WTC11 (cell line): Measurements from ENCODE around the gene MSI2. TPM values are rescaled to one million over a fixed set of nuclear protein-coding genes. Genes with fewer than 3 reads are reported as not detected.
"Not testable (repeated sequence)": the region's sequence is repeated elsewhere in the genome, so short reads cannot be mapped to it uniquely, and the experiment has no call there.

Source experiments
- ATAC-seq: fragments of 200-7000 bp; cut with Tn5 transposase; 2 replicates; pipeline ENCODE4 v1.10.0; 2021; ENCODE audit warnings: mild to moderate bottlenecking, moderate library complexity
- CTCF ChIA-PET: fragments of 300-600 bp; sonication (Branson Sonifier 250); formaldehyde crosslinking; loops from one replicate; lab custom pipeline; 2021; ENCODE audit warnings: antibody characterized with exemption; lab: Charles Lee
- POLR2A ChIA-PET: fragments of 350-600 bp; sonication (Branson Sonifier 250); formaldehyde crosslinking; loops from one replicate; lab custom pipeline; 2021; ENCODE audit warnings: antibody characterized with exemption; lab: Charles Lee
- DNase-seq: peaks from one replicate; pipeline ENCODE4 v3.0.0; 2021; ENCODE audit warnings: low spot score
- H3K27ac Mint-ChIP-seq: 2 replicates; pipeline ENCODE4 v1.8.0; 2021; ENCODE audit warnings: mixed read lengths
- H3K27me3 Mint-ChIP-seq: 2 replicates; pipeline ENCODE4 v1.8.0; 2021; ENCODE audit warnings: low read depth, mild to moderate bottlenecking, moderate library complexity, mixed read lengths
- H3K36me3 Mint-ChIP-seq: 2 replicates; pipeline ENCODE4 v1.8.0; 2021; ENCODE audit warnings: mixed read lengths
- H3K4me1 Mint-ChIP-seq: 2 replicates; pipeline ENCODE4 v1.8.0; 2022; ENCODE audit warnings: mixed read lengths
- H3K4me3 Mint-ChIP-seq: 2 replicates; pipeline ENCODE4 v1.8.0; 2021; ENCODE audit warnings: mild to moderate bottlenecking, moderate library complexity, mixed read lengths
- H3K9me3 Mint-ChIP-seq: 2 replicates; pipeline ENCODE4 v1.8.0; 2021; ENCODE audit warnings: mixed read lengths
- CREM ChIP-seq: sonication (generic); formaldehyde crosslinking; IDR thresholded peaks from 2 replicates; pipeline ENCODE4 v1.8.1; 2022; ENCODE audit warnings: mild to moderate bottlenecking, missing genetic modification reagents, moderate library complexity
- ESRRA ChIP-seq: sonication (generic); formaldehyde crosslinking; IDR thresholded peaks from 2 replicates; pipeline ENCODE4 v1.8.1; 2022; ENCODE audit warnings: mild to moderate bottlenecking, missing genetic modification reagents, borderline replicate concordance
- MXD4 ChIP-seq: fragments of 250-450 bp; sonication (Bioruptor Pico); IDR thresholded peaks from 2 replicates; pipeline ENCODE4 v1.8.0; 2021; ENCODE audit warnings: mild to moderate bottlenecking, moderate library complexity, borderline replicate concordance
- NFYB ChIP-seq: sonication (generic); formaldehyde crosslinking; conservative IDR thresholded peaks from 2 replicates; pipeline ENCODE4 v1.8.0; 2022; ENCODE audit warnings: low read depth, missing genetic modification reagents
- OVOL2 ChIP-seq: fragments of 250-450 bp; sonication (Bioruptor Pico); IDR thresholded peaks from 2 replicates; pipeline ENCODE4 v1.9.0; 2021; ENCODE audit warnings: mild to moderate bottlenecking, borderline replicate concordance
- PRDM15 ChIP-seq: sonication (generic); formaldehyde crosslinking; IDR thresholded peaks from 2 replicates; pipeline ENCODE4 v1.8.0; 2022; ENCODE audit warnings: missing genetic modification reagents
- TCF7 ChIP-seq: sonication (generic); formaldehyde crosslinking; IDR thresholded peaks from 2 replicates; pipeline ENCODE4 v1.8.0; 2022; ENCODE audit warnings: mild to moderate bottlenecking, low read depth, missing genetic modification reagents, moderate library complexity
- TP53 ChIP-seq: sonication (generic); formaldehyde crosslinking; IDR thresholded peaks from 2 replicates; pipeline ENCODE4 v1.8.1; 2023; ENCODE audit warnings: mild to moderate bottlenecking, missing genetic modification reagents
- USF2 ChIP-seq: sonication (generic); formaldehyde crosslinking; IDR thresholded peaks from 2 replicates; pipeline ENCODE4 v1.8.1; 2023; ENCODE audit warnings: mild to moderate bottlenecking, missing genetic modification reagents, moderate library complexity
- ZNF317 ChIP-seq: sonication (generic); formaldehyde crosslinking; IDR thresholded peaks from 2 replicates; pipeline ENCODE4 v1.8.1; 2023; ENCODE audit warnings: low read depth, mild to moderate bottlenecking, moderate library complexity, missing genetic modification reagents, borderline replicate concordance
- ZNF423 ChIP-seq: fragments of 250-450 bp; sonication (Bioruptor Pico); IDR thresholded peaks from 2 replicates; pipeline ENCODE4 v2.1.2; 2022; ENCODE audit warnings: mild to moderate bottlenecking, moderate library complexity
- total RNA-seq: library from RNA; stranded (reverse); gene quantifications from 3 replicates; pipeline ENCODE4 v1.2.3, GENCODE V29; 2021

Gene MSI2
- total RNA-seq, 1 experiment from 2014 or later: 82.1 TPM

DNA sequence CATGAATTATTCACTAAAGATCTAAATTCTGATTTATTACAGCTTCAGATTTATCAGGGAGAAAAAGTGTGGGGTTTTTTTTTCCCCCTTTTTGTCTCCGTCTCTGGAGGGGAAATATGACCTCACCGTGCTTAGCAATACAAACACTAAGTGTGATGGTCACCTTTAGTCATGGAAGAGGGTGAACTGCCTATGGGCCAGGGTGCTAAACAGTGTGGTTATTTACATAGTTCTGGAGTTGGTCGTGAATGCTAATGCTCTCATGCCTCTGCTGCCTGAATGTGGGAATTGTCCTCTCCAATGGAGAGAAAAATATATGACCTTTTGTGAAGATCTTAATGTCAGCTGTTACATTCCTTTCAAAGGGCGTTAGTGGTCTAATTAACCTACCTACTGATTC is 44.8 kb upstream of the MSI2 start:
- Mint-ChIP-seq H3K36me3 (peaks cover 6% of the 10 kb centered on the region; the same call in 1 of the 2 replicates), H3K27ac (no peak overlapping the region), H3K27me3 (no peaks in the 10 kb centered on the region)
- TF ChIP-seq OVOL2 (CRISPR knock-in tag): no peak
- TF ChIP-seq, all 79 proteins: peak for 0
- ChIA-PET CTCF (no interaction called here), POLR2A (no interaction called here)
- no peak for ATAC-seq
- peaks cover 35% of the 10 kb centered on the region for H3K9me3 Mint-ChIP-seq
- DNase-seq: no peak
- peaks cover 7% of the 10 kb centered on the region for H3K4me1 Mint-ChIP-seq
- H3K4me3 Mint-ChIP-seq: no peak overlapping the region

- H3K4me3 Mint-ChIP-seq: no peak overlapping the region
- TF ChIP-seq USF2 (CRISPR knock-in tag): peak; percentile 53; the same call in 1 of the 2 replicates
- TF ChIP-seq NFYB (CRISPR knock-in tag): no peak
- no peaks in the 10 kb centered on the region for H3K27me3 Mint-ChIP-seq
- H3K36me3 Mint-ChIP-seq: no peaks in the 10 kb centered on the region; the same call in 1 of the 2 replicates
- H3K4me1 Mint-ChIP-seq: peaks cover 7% of the 10 kb centered on the region
- ATAC-seq (no peak), DNase-seq (no peak)
- ChIA-PET POLR2A (no interaction called here), CTCF (interaction anchor here (2.0 kb wide), 1 partner anchor 30 kb away, joined by 6 read pairs; no protein-coding TSS in a partner anchor)
- H3K27ac Mint-ChIP-seq: no peak overlapping the region
- peaks cover 21% of the 10 kb centered on the region for H3K9me3 Mint-ChIP-seq
These were observed 43.0 kb upstream of the MSI2 start for GRCh38 chr17:57213180-57213825.

DNA sequence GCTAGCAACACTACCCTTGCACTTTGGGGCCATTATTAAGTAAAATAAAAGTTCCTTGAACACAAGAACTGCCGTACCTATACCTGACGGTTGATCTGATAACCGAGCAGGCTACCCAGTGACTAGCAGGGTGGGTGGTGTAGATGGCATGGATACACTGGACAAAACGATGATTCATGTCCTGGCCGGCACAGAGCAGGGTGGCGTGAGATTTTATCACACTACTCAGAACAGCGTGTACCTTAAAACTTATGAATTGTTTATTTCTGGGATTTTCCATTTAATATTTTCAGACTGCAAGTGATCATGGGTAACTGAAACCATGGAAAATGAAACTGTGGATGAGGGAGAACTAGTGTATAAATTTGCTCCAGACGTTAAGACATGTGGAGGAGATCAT is 41.0 kb upstream of the MSI2 start:
- ATAC-seq: no peak
- TF ChIP-seq PRDM15 (CRISPR knock-in tag) (no peak), TP53 (no peak), TCF7 (CRISPR knock-in tag) (no peak), CREM (no peak), ESRRA (no peak), ZNF423 (CRISPR knock-in tag) (no peak)
- H3K36me3 Mint-ChIP-seq: no peaks in the 10 kb centered on the region
- H3K4me3 Mint-ChIP-seq: no peak overlapping the region
- no peaks in the 10 kb centered on the region for H3K27me3 Mint-ChIP-seq
- no peak overlapping the region for H3K27ac Mint-ChIP-seq
- ChIA-PET POLR2A (no interaction called here), CTCF (no interaction called here)
- peaks cover 9% of the 10 kb centered on the region for H3K9me3 Mint-ChIP-seq
- DNase-seq: no peak
- H3K4me1 Mint-ChIP-seq: peaks cover 7% of the 10 kb centered on the region

DNA sequence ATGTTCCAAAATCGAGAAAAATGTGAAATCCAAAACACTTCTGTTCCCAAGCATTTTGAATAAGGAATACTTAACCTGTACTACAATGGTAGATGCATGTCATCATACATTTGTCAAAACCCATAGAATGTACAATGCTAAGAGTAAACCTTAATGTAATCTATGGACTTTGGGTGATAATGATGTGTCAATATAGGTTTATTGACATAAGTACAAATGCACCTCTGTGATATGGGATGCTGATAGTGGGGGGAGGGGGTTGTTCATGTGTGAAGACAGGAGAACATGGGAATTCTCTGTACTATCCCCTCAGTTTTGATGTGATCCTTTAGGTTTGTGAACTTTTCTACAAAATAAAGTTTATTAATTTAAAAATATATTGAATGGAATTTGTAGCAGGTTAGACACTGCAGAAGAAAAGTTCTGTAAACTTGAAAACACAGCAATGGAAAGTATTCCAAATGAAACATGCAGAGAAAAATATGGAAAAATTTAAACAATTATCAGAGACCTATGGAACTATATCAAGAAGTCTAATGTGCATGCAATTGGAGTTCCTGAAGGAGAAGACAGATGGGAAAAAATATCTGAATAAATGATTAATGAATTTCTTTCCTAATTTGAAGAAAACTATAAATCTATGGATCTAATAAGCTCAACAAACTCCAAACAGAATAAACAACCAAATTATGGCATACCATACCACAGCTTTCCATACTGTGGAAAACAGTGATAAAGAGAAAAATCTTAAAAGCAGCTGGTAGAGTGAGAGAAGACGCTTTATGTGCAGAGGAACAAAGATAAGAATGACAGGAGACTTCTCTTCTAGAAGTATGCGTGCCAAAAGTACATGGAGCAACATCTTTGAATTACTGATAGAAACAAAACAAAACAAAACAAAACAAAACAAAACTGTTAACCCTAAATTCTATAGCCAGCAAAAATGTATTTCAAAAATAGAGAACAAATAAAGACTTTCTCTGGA is 34.7 kb upstream of the MSI2 start:
- no peak for DNase-seq
- H3K36me3 Mint-ChIP-seq: peaks cover 13% of the 10 kb centered on the region
- ChIA-PET CTCF (interaction anchor here (1.4 kb wide), 1 partner anchor 21 kb away, joined by 5 read pairs; no protein-coding TSS in a partner anchor), POLR2A (no interaction called here)
- H3K27ac Mint-ChIP-seq: no peak overlapping the region
- no peak overlapping the region for H3K4me3 Mint-ChIP-seq
- no peak for ATAC-seq
- TF ChIP-seq ZNF317 (CRISPR knock-in tag): peak; percentile 87
- TF ChIP-seq MXD4 (CRISPR knock-in tag): no peak
- H3K9me3 Mint-ChIP-seq: peaks cover 29% of the 10 kb centered on the region
- no peaks in the 10 kb centered on the region; the same call in 1 of the 2 replicates for H3K27me3 Mint-ChIP-seq
- no peaks in the 10 kb centered on the region for H3K4me1 Mint-ChIP-seq

DNA sequence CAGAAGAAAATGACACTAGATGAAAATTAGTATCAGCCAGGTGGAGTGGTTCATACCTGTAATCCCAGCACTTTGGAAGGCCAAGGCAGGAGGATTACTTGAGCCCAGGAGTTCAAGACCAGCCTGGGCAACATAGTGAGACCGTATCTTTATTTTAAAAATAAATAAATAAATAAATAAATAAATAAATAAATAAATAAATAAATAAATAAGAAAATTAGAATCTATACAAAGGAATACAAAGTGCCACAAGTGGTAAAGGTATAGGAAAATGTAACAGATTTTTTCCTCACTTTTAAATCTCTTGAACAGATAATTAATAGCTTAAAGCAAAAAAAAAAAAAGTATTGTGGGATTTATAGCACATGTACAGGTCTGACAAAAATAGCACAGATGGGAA is 33.9 kb upstream of the MSI2 start:
- ATAC-seq, H3K4me3 Mint-ChIP-seq, H3K27me3 Mint-ChIP-seq, H3K4me1 Mint-ChIP-seq, DNase-seq, POLR2A ChIA-PET, H3K27ac Mint-ChIP-seq: not testable (repeated sequence)
- Mint-ChIP-seq H3K9me3 (peaks cover 26% of the 10 kb centered on the region), H3K36me3 (peaks cover 13% of the 10 kb centered on the region)
- CTCF ChIA-PET: interaction anchor here (1.4 kb wide), 1 partner anchor 21 kb away, joined by 5 read pairs; no protein-coding TSS in a partner anchor
